ENCODE results near the gene PIH1D2.
"Not testable (repeated sequence)": the region's sequence is repeated elsewhere in the genome, so short reads cannot be mapped to it uniquely, and the experiment has no call there.

PIH1D2 gene

DNA sequence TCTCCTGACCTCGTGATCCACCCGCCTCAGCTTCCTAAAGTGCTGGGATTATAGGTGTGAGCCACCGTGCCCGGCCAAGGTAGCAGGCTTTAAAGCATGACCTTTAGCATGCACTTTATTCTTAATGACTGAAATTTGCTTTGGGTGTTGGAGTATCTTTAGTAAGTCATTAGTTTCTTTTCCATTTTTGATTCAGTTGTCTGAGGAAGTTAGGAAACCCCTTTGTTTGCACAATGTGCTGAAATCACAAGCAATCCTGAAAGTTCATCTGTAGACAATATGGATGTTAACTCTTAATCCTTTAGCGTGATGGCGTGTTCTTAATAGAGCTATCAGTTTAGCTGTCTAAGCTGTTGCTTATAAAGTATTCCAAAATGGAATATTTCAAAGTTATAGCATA lies 29.6 kb upstream of the PIH1D2 start:
- no peak for FAIRE-seq
- TF ChIP-seq POU2F2 (IDR thresholded peaks at IDR 0.05; ENCODE audit: low read depth, low read length) = no peak
- no peak for TF ChIP-seq POLR2AphosphoS5 (IDR thresholded peaks at IDR 0.05; ENCODE audit: low read depth, low read length)
- no peak for TF ChIP-seq POLR2A (IDR thresholded peaks at IDR 0.05; ENCODE audit: low read depth, low read length)
- TF ChIP-seq TAF1 (IDR thresholded peaks at IDR 0.05; ENCODE audit: low read depth, low read length) = no peak
- TF ChIP-seq SPI1 (IDR thresholded peaks at IDR 0.05; ENCODE audit: low read depth, low read length) = no peak
- TF ChIP-seq PAX5 (IDR thresholded peaks at IDR 0.05; ENCODE audit: insufficient read depth, low read length, severe bottlenecking) = no peak
- DNase-seq (ENCODE audit: insufficient read length, low spot score) = no peak

DNA sequence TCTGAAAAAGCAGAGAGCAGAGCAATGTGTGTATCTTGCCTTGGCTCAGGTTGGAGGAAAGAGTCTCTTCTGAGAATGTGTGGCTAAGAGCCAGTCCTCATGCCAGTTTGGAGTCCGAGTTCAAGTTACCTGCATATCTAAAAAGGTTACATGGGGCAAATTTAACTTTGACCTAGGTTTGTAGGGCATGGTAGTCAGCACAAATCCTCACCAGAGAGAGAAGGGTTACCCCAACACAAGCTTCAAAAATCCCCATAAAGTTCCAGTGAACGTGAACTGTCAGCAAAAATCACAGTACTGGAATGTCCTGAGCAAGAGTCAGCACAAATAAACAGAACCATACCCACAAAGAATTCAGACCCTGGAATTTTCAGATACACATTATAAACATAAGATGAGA lies 26.6 kb upstream of the PIH1D2 start:
- FAIRE-seq (no peak), DNase-seq (ENCODE audit: insufficient read length, low spot score) (no peak)
- no peak for TF ChIP-seq TAF1 (IDR thresholded peaks at IDR 0.05; ENCODE audit: low read depth, low read length)
- no peak for TF ChIP-seq SPI1 (IDR thresholded peaks at IDR 0.05; ENCODE audit: low read depth, low read length)
- no peak for TF ChIP-seq PAX5 (IDR thresholded peaks at IDR 0.05; ENCODE audit: insufficient read depth, low read length, severe bottlenecking)

DNA sequence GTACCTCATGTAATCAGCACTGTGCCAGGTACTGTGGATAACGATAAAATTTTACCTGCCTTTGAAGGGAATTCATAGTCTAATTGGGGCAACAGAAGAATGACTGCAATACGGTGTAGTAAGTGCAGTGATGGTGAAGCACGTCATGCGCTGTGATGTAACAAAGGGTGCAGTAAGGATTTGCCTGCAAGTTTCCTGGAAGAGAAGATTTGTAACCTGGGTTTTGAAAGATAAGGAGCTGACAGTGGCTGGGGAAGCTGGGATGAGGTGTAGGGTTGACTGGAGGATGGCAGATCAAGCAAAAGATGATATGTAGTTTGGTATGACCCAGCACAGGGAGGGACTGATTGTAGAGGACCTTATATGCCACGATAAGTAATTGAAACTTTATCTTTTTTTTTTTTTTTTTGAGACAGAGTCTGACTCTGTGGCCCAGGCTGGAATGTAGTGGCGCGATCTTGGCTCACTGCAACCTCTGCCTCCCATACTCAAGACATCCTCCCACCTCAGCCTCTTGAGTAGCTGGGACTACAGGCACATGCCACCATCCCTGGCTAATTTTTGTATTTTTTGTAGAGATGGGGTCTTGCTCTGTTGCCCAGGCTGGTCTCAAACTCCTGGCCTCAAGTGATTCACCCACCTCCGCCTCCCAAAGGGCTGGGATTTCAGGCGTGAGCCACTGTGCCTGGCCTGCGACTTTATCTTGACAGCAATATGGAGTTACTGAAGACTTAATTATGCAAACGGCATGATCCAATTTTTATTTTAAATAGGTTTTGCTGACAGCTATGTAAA lies 24.1 kb upstream of the PIH1D2 start:
- DNase-seq (ENCODE audit: insufficient read length, low spot score) (no peak), FAIRE-seq (no peak)
- TF ChIP-seq TAF1 (IDR thresholded peaks at IDR 0.05; ENCODE audit: low read depth, low read length) (no peak), SPI1 (IDR thresholded peaks at IDR 0.05; ENCODE audit: low read depth, low read length) (no peak), PAX5 (IDR thresholded peaks at IDR 0.05; ENCODE audit: insufficient read depth, low read length, severe bottlenecking) (no peak), POLR2AphosphoS5 (IDR thresholded peaks at IDR 0.05; ENCODE audit: low read depth, low read length) (no peak), POU2F2 (IDR thresholded peaks at IDR 0.05; ENCODE audit: low read depth, low read length) (no peak), POLR2A (IDR thresholded peaks at IDR 0.05; ENCODE audit: low read depth, low read length) (no peak)

- DNase-seq (ENCODE audit: insufficient read length, low spot score) (no peak), FAIRE-seq (no peak)
- TF ChIP-seq POLR2AphosphoS5 (IDR thresholded peaks at IDR 0.05; ENCODE audit: low read depth, low read length) (no peak), PAX5 (IDR thresholded peaks at IDR 0.05; ENCODE audit: insufficient read depth, low read length, severe bottlenecking) (no peak), SPI1 (IDR thresholded peaks at IDR 0.05; ENCODE audit: low read depth, low read length) (no peak), POU2F2 (IDR thresholded peaks at IDR 0.05; ENCODE audit: low read depth, low read length) (no peak), TAF1 (IDR thresholded peaks at IDR 0.05; ENCODE audit: low read depth, low read length) (no peak), POLR2A (IDR thresholded peaks at IDR 0.05; ENCODE audit: low read depth, low read length) (no peak)
Measured at GRCh38 chr11:112096194-112096593, 22.4 kb upstream of the PIH1D2 start.

DNA sequence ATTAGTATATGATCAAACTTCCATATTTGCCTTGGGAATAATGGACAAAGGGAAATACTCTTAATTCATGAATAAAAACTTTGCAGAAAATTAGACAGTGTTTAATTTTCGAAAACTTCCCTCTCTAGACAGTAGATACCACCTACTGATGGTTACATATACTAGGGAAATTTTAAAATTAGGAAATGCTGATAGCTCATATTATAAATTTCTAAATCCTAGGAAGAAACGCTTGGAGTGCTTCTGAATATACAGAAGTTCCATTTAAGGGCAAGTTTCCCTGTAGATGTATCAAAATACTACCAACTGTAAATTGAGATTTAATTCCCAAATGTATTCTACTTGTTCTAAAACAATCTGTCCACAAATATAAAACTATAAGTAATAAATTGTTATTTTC lies 21.5 kb upstream of the PIH1D2 start:
- not testable (repeated sequence) for FAIRE-seq; DNase-seq (ENCODE audit: insufficient read length, low spot score)

GRCh38 chr11:112087212-112087611 lies 13.4 kb upstream of the PIH1D2 start:
- DNase-seq (ENCODE audit: insufficient read length, low spot score) (no peak), FAIRE-seq (no peak)
- TF ChIP-seq POU2F2 (IDR thresholded peaks at IDR 0.05; ENCODE audit: low read depth, low read length) (no peak), POLR2AphosphoS5 (IDR thresholded peaks at IDR 0.05; ENCODE audit: low read depth, low read length) (no peak), PAX5 (IDR thresholded peaks at IDR 0.05; ENCODE audit: insufficient read depth, low read length, severe bottlenecking) (no peak), TAF1 (IDR thresholded peaks at IDR 0.05; ENCODE audit: low read depth, low read length) (no peak), SPI1 (IDR thresholded peaks at IDR 0.05; ENCODE audit: low read depth, low read length) (no peak), POLR2A (IDR thresholded peaks at IDR 0.05; ENCODE audit: low read depth, low read length) (no peak)

GRCh38 chr11:112086422-112087191 lies 12.8 kb upstream of the PIH1D2 start, which contains the start of the genes SDHD and TIMM8B:
TSS of gene SDHD (plus strand) at chr11:112086873. CDS start at chr11:112086908, 35 bp downstream.
TSS of gene TIMM8B (minus strand) at chr11:112086756. CDS start at chr11:112086723, 33 bp downstream.
- FAIRE-seq = peak; percentile 99
- TF ChIP-seq POLR2AphosphoS5 (IDR thresholded peaks at IDR 0.05; ENCODE audit: low read depth, low read length) = peak; percentile 87
- TF ChIP-seq TAF1 (IDR thresholded peaks at IDR 0.05; ENCODE audit: low read depth, low read length) = peak; percentile 89
- TF ChIP-seq POLR2A (IDR thresholded peaks at IDR 0.05; ENCODE audit: low read depth, low read length) = peak; percentile 88
- TF ChIP-seq SPI1 (IDR thresholded peaks at IDR 0.05; ENCODE audit: low read depth, low read length) = peak; percentile 83
- peak; percentile 59 for TF ChIP-seq PAX5 (IDR thresholded peaks at IDR 0.05; ENCODE audit: insufficient read depth, low read length, severe bottlenecking)
- peak; percentile 41; the same call in 1 of the 2 replicates for TF ChIP-seq POU2F2 (IDR thresholded peaks at IDR 0.05; ENCODE audit: low read depth, low read length)

GRCh38 chr11:112085822-112086421 lies 12.1 kb upstream of the PIH1D2 start:
- FAIRE-seq (no peak), DNase-seq (ENCODE audit: insufficient read length, low spot score) (peak; percentile 23)
- TF ChIP-seq TAF1 (IDR thresholded peaks at IDR 0.05; ENCODE audit: low read depth, low read length) = no peak
- 0 out of 2 replicates have a peak, but pooled peaks have one; percentile 31 for TF ChIP-seq POLR2AphosphoS5 (IDR thresholded peaks at IDR 0.05; ENCODE audit: low read depth, low read length)

More at GRCh38 chr11:112086422-112087191, 12.8 kb upstream of the PIH1D2 start, which contains the start of the genes SDHD and TIMM8B:
- peak; percentile 79 for DNase-seq (ENCODE audit: insufficient read length, low spot score)

- TF ChIP-seq TAF1 (IDR thresholded peaks at IDR 0.05; ENCODE audit: low read depth, low read length) (no peak), POLR2AphosphoS5 (IDR thresholded peaks at IDR 0.05; ENCODE audit: low read depth, low read length) (peak; percentile 22; the same call in 1 of the 2 replicates), POLR2A (IDR thresholded peaks at IDR 0.05; ENCODE audit: low read depth, low read length) (0 out of 2 replicates have a peak, but pooled peaks have one; percentile 36), SPI1 (IDR thresholded peaks at IDR 0.05; ENCODE audit: low read depth, low read length) (no peak), PAX5 (IDR thresholded peaks at IDR 0.05; ENCODE audit: insufficient read depth, low read length, severe bottlenecking) (no peak), POU2F2 (IDR thresholded peaks at IDR 0.05; ENCODE audit: low read depth, low read length) (no peak)
- DNase-seq (ENCODE audit: insufficient read length, low spot score) (no peak), FAIRE-seq (no peak)
Measured at GRCh38 chr11:112082729-112083128, 8.9 kb upstream of the PIH1D2 start.

All from GM12891 (cell line).